Mesothelial cell of epicardium (in vitro differentiated cells): Measurements from ENCODE around the gene FBXW2. TPM values are rescaled to one million over a fixed set of nuclear protein-coding genes. Genes with fewer than 3 reads are reported as not detected.

Experiments
- DNase-seq, 2 experiments: peaks; one replicate each; pipeline ENCODE4 v3.0.0; 2021; ENCODE audit warnings: low spot score in 2 of 2; ENCODE audit not compliant: unreplicated experiment in 2 of 2
- H3K27ac Mint-ChIP-seq: 2 replicates; pipeline ENCODE4 v1.8.0; 2021; ENCODE audit warnings: mixed read lengths
- H3K27me3 Mint-ChIP-seq: 2 replicates; pipeline ENCODE4 v1.8.0; 2021; ENCODE audit warnings: low read depth, mixed read lengths
- H3K36me3 Mint-ChIP-seq: 2 replicates; pipeline ENCODE4 v1.8.0; 2021; ENCODE audit warnings: mixed read lengths
- H3K4me1 Mint-ChIP-seq: 2 replicates; pipeline ENCODE4 v1.8.0; 2021; ENCODE audit warnings: mixed read lengths
- H3K4me3 Mint-ChIP-seq: 2 replicates; pipeline ENCODE4 v1.8.0; 2021; ENCODE audit warnings: mild to moderate bottlenecking, moderate library complexity, mixed read lengths
- H3K9me3 Mint-ChIP-seq: 2 replicates; pipeline ENCODE4 v1.8.0; 2021; ENCODE audit warnings: mixed read lengths
- CTCF ChIP-seq: fragments of 200-600 bp; sonication (generic); IDR thresholded peaks from one replicate; pipeline ENCODE4 v1.5.0; 2021; ENCODE audit warnings: antibody characterized with exemption; ENCODE audit not compliant: unreplicated experiment
- total RNA-seq: library from RNA; stranded (reverse); gene quantifications from 3 replicates; pipeline ENCODE4 v1.2.1, GENCODE V29; 2021

The FBXW2 gene
- total RNA-seq, 1 donor from 2014 or later = 67.5 TPM

GRCh38 chr9:120768886-120769285 is 24.3 kb downstream of the FBXW2 start:
- Mint-ChIP-seq H3K4me3 (no peak overlapping the region), H3K27ac (no peak overlapping the region), H3K36me3 (peaks cover 32% of the 10 kb centered on the region), H3K9me3 (no peaks in the 10 kb centered on the region), H3K27me3 (no peaks in the 10 kb centered on the region), H3K4me1 (no peaks in the 10 kb centered on the region)
- TF ChIP-seq CTCF = no peak
- DNase-seq = no peak

GRCh38 chr9:120768247-120768646 is 25.0 kb downstream of the FBXW2 start:
- TF ChIP-seq CTCF = no peak
- H3K27ac Mint-ChIP-seq = no peak overlapping the region
- peaks cover 32% of the 10 kb centered on the region for H3K36me3 Mint-ChIP-seq
- H3K27me3 Mint-ChIP-seq = no peaks in the 10 kb centered on the region
- DNase-seq = no peak
- H3K9me3 Mint-ChIP-seq = no peaks in the 10 kb centered on the region
- no peak overlapping the region for H3K4me3 Mint-ChIP-seq
- H3K4me1 Mint-ChIP-seq = no peaks in the 10 kb centered on the region

- Mint-ChIP-seq H3K27ac (no peak overlapping the region), H3K36me3 (peaks cover 35% of the 10 kb centered on the region), H3K9me3 (no peaks in the 10 kb centered on the region), H3K4me1 (no peaks in the 10 kb centered on the region), H3K27me3 (no peaks in the 10 kb centered on the region), H3K4me3 (no peak overlapping the region)
- no peak for DNase-seq
- no peak for TF ChIP-seq CTCF
These were observed 25.8 kb downstream of the FBXW2 start for GRCh38 chr9:120767451-120767850.

- no peak for TF ChIP-seq CTCF
- Mint-ChIP-seq H3K4me1 (no peaks in the 10 kb centered on the region), H3K4me3 (no peak overlapping the region), H3K27me3 (no peaks in the 10 kb centered on the region), H3K27ac (no peak overlapping the region), H3K9me3 (no peaks in the 10 kb centered on the region), H3K36me3 (peaks cover 32% of the 10 kb centered on the region)
- no peak for DNase-seq
These were observed 27.2 kb downstream of the FBXW2 start for GRCh38 chr9:120765910-120766425.

GRCh38 chr9:120764476-120764875 is 28.7 kb downstream of the FBXW2 start:
- no peak overlapping the region for H3K4me3 Mint-ChIP-seq
- H3K27ac Mint-ChIP-seq = no peak overlapping the region
- no peak for DNase-seq
- H3K36me3 Mint-ChIP-seq = peaks cover 22% of the 10 kb centered on the region
- no peak for TF ChIP-seq CTCF
- H3K4me1 Mint-ChIP-seq = no peaks in the 10 kb centered on the region
- H3K9me3 Mint-ChIP-seq = no peaks in the 10 kb centered on the region
- H3K27me3 Mint-ChIP-seq = no peaks in the 10 kb centered on the region

- Mint-ChIP-seq H3K4me1 (peaks cover 17% of the 10 kb centered on the region), H3K9me3 (no peaks in the 10 kb centered on the region), H3K36me3 (peaks cover 16% of the 10 kb centered on the region), H3K4me3 (no peak overlapping the region), H3K27ac (no peak overlapping the region), H3K27me3 (no peaks in the 10 kb centered on the region)
- no peak for TF ChIP-seq CTCF
- no peak for DNase-seq
These were observed 32.2 kb downstream of the FBXW2 start for GRCh38 chr9:120761006-120761405.
